ENCODE data around the gene PROX1.
A peak's percentile ranks its signal among the peaks of the same experiment; 100 is the strongest.

Gene PROX1, protein sequence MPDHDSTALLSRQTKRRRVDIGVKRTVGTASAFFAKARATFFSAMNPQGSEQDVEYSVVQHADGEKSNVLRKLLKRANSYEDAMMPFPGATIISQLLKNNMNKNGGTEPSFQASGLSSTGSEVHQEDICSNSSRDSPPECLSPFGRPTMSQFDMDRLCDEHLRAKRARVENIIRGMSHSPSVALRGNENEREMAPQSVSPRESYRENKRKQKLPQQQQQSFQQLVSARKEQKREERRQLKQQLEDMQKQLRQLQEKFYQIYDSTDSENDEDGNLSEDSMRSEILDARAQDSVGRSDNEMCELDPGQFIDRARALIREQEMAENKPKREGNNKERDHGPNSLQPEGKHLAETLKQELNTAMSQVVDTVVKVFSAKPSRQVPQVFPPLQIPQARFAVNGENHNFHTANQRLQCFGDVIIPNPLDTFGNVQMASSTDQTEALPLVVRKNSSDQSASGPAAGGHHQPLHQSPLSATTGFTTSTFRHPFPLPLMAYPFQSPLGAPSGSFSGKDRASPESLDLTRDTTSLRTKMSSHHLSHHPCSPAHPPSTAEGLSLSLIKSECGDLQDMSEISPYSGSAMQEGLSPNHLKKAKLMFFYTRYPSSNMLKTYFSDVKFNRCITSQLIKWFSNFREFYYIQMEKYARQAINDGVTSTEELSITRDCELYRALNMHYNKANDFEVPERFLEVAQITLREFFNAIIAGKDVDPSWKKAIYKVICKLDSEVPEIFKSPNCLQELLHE

DNA sequence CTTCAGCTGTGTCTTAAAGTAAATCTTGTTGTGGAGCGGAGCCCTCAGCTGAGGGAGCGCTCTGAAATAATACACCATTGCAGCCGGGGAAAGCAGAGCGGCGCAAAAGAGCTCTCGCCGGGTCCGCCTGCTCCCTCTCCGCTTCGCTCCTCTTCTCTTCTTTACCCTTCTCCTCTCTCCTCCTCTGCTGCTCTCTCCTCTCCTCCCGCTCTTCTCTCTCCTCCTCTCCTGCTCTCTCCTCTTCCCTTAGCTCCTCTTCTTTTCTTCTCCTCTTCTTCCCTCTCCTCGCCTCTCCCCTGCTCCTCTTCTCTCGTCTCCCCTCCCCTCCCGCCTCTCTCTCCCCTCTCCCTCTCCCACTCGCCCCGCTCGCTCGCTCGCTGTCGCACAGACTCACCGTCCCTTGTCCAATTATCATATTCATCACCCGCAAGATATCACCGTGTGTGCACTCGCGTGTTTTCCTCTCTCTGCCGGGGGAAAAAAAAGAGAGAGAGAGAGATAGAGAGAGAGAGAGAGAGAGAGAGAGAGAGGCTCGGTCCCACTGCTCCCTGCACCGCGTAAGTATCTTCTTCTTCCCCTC, at the start of gene PROX1:
Gene PROX1 (plus strand): TSS at position 47 of the 580 bp plus-strand sequence. CDS start 8,563 bp downstream, outside the sequence.
- peak within 1 kb of the TSS; percentile 69 for H3K4me3 ChIP-seq (ENCODE audit: control insufficient read depth, low read depth, low read length)
- DNase-seq (ENCODE audit: low read depth): peak; percentile 54
- TF ChIP-seq, protein P1, sequence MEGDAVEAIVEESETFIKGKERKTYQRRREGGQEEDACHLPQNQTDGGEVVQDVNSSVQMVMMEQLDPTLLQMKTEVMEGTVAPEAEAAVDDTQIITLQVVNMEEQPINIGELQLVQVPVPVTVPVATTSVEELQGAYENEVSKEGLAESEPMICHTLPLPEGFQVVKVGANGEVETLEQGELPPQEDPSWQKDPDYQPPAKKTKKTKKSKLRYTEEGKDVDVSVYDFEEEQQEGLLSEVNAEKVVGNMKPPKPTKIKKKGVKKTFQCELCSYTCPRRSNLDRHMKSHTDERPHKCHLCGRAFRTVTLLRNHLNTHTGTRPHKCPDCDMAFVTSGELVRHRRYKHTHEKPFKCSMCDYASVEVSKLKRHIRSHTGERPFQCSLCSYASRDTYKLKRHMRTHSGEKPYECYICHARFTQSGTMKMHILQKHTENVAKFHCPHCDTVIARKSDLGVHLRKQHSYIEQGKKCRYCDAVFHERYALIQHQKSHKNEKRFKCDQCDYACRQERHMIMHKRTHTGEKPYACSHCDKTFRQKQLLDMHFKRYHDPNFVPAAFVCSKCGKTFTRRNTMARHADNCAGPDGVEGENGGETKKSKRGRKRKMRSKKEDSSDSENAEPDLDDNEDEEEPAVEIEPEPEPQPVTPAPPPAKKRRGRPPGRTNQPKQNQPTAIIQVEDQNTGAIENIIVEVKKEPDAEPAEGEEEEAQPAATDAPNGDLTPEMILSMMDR (IDR thresholded peaks at IDR 0.05; ENCODE audit: control insufficient read depth, insufficient read depth, low read depth, low read length, missing control alignments): no peak

DNA sequence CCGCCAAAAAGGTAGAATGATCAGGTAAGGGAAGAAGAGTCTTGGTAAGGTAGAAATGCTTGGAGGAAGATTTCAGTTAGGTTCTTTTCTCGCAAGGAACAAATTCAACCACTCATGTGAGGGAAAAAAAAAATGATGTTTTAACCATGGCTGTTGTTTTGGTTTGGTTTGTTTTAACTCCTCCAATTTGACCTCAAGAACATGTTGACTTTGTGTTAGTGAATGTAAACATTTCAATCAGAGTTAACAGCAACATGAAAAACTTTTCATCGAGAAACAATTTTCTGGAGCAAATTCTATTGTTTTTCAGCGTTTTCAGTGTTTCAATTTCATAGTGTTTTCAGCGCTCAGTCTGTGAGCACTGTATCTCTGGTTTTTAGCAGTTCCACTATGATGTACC, 49.0 kb upstream of the PROX1 start:
- no peak for DNase-seq (ENCODE audit: low read depth)
- TF ChIP-seq, protein P1 (IDR thresholded peaks at IDR 0.05; ENCODE audit: control insufficient read depth, insufficient read depth, low read depth, low read length, missing control alignments): no peak
- no peak overlapping the region for H3K4me3 ChIP-seq (ENCODE audit: control insufficient read depth, low read depth, low read length)

DNA sequence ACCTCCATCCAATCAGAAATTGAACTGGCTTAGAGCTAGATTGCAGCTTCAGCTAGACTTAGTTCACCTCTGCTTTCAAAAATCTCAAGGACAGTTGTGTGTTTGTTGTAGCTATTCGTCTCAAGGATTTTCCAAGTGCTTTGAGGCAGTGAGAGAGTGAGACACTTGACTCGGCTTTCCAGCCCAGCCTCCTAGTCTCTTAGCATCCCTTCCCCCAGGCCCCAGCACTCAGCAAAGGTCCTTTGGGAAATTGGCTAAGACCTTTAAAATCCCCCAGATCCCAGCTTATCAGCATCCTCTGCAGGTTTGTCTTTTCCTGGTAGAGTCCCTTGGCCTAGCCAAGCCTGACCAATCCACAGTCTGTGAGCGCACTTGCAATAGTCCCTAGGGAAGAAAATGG, 47.9 kb upstream of the PROX1 start:
- TF ChIP-seq, protein P1 (IDR thresholded peaks at IDR 0.05; ENCODE audit: control insufficient read depth, insufficient read depth, low read depth, low read length, missing control alignments): no peak
- no peak overlapping the region for H3K4me3 ChIP-seq (ENCODE audit: control insufficient read depth, low read depth, low read length)
- no peak for DNase-seq (ENCODE audit: low read depth)

DNA sequence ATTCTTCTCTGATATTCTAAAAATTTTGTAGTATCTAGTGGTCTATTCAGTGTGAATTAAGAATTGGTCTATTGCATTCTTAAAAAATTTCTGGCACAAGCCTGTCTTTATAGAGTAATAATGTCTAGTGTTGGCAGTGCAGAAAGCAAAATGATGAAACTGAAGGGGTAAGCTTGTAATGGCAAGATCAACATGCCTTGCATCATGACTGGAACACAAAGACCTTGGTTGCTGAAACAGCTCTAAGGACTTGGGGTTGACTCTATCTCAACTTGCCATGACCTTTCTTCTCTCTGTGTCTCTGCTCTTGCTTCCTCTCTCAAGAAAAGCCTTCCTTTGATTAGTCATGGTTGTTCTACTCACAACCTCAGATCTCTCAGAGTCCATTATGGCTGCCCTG, 46.8 kb upstream of the PROX1 start:
- TF ChIP-seq, protein P1 (IDR thresholded peaks at IDR 0.05; ENCODE audit: control insufficient read depth, insufficient read depth, low read depth, low read length, missing control alignments): no peak
- H3K4me3 ChIP-seq (ENCODE audit: control insufficient read depth, low read depth, low read length): no peak overlapping the region
- no peak for DNase-seq (ENCODE audit: low read depth)

DNA sequence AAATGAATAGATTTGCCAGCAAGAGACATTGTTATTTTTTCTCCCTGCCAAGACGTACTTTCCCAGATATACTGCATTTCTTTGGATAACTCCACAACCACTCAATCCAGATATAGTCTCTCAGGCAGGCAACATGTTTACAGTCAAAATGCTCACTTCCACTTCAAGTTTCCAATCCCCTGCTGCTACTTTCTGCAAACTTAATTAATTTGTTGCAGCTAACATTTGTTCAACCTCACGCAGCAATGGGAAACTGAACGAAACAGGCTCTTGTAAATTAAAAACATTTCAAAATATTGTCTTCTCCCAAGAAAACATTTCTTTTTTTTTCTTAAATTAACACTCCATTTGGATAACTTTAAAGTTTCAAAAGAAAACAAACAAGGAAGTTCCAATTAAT, 45.7 kb upstream of the PROX1 start:
- no peak for DNase-seq (ENCODE audit: low read depth)
- H3K4me3 ChIP-seq (ENCODE audit: control insufficient read depth, low read depth, low read length): no peak overlapping the region
- TF ChIP-seq, protein P1 (IDR thresholded peaks at IDR 0.05; ENCODE audit: control insufficient read depth, insufficient read depth, low read depth, low read length, missing control alignments): no peak

DNA sequence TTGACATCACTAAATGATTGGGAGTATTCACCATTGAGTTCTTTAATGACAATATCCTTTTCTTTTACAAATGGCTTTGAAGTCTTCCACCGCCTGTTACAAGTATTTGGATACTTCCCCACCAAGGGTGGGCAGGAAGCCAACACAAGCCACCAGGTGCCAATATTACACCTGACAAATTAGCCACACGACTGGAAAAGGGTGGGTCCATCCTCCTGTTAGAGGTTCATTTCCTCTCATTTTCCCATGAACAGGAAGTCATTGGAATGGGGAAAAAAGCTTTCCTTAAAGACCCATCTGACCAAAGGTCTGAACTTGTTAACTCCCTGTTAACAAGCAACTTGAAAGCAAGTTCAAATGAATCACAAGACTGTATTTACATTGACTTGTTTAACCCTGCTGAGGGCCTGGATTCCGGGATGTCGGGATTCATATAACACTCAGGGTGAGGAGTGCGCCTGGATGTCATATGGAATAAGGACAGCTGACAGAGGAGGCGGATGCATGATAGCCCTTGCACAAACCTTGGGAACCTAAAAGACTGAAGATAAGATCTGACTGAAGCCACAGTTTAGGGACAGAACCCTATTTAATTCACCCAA, 40.5 kb upstream of the PROX1 start:
- no peak overlapping the region for H3K4me3 ChIP-seq (ENCODE audit: control insufficient read depth, low read depth, low read length)
- TF ChIP-seq, protein P1 (IDR thresholded peaks at IDR 0.05; ENCODE audit: control insufficient read depth, insufficient read depth, low read depth, low read length, missing control alignments): no peak
- no peak for DNase-seq (ENCODE audit: low read depth)

All from AG09309 (cell line).